Spleen (tissue), 11 donors: ENCODE measurements around the gene MEGF8. TPM values are rescaled to one million over a fixed set of nuclear protein-coding genes. Genes with fewer than 3 reads are reported as not detected.

Source experiments
- DNase-seq: peaks from one replicate; pipeline ENCODE4 v3.0.0-alpha.2; 2020
- H3K27ac ChIP-seq, 8 donors: fragments of 200-600 bp; sonication (generic) in 7 of 8; 1 replicate in 4 of 8; 2 replicates in 4 of 8; pipeline versions ENCODE4 v1.5.0 to v1.8.0; 2016 to 2021; ENCODE audit warnings: inconsistent platforms in 4 of 8, mild to moderate bottlenecking in 4 of 8, moderate library complexity in 1 of 8
- H3K27me3 ChIP-seq, 7 donors: fragments of 200-600 bp; sonication (generic) in 6 of 7; replicated peaks in 1 of 7; 1 replicate in 4 of 7; 2 replicates in 3 of 7; pipeline versions ENCODE4 v1.5.0 to v1.8.0; 2016 to 2021; ENCODE audit warnings: inconsistent platforms in 3 of 7, mild to moderate bottlenecking in 1 of 7
- H3K36me3 ChIP-seq, 6 donors: fragments of 200-600 bp; sonication (generic) in 5 of 6; 1 replicate in 4 of 6; 2 replicates in 2 of 6; pipeline versions ENCODE4 v1.5.0 to v1.8.0; 2016 to 2021; ENCODE audit warnings: inconsistent platforms in 2 of 6
- H3K4me1 ChIP-seq, 6 donors: fragments of 200-600 bp; sonication (generic) in 5 of 6; 1 replicate in 3 of 6; 2 replicates in 3 of 6; pipeline versions ENCODE4 v1.5.0 to v1.8.0; 2016 to 2021; ENCODE audit warnings: inconsistent platforms in 3 of 6
- H3K4me3 ChIP-seq, 8 donors: fragments of 200-600 bp; sonication (generic) in 7 of 8; 1 replicate in 4 of 8; 2 replicates in 4 of 8; pipeline versions ENCODE4 v1.5.0 to v1.8.0; 2016 to 2021; ENCODE audit warnings: inconsistent platforms in 4 of 8, mild to moderate bottlenecking in 4 of 8, moderate library complexity in 2 of 8
- H3K9me3 ChIP-seq, 8 donors: fragments of 200-600 bp; sonication (generic) in 7 of 8; 1 replicate in 4 of 8; 2 replicates in 4 of 8; pipeline versions ENCODE4 v1.5.0 to v1.8.0; 2016 to 2021; ENCODE audit warnings: inconsistent platforms in 4 of 8
- CTCF ChIP-seq, 11 experiments: fragments of 200-600 bp in 7 of 11; fragments of 450-650 bp in 4 of 11; sonication (generic) in 4 of 11; IDR thresholded peaks in 8 of 11; conservative IDR thresholded peaks in 3 of 11; 1 replicate in 7 of 11; 2 replicates in 4 of 11; pipeline versions ENCODE4 v1.4.0 to v1.8.0; 2016 to 2021; ENCODE audit warnings: antibody characterized with exemption in 11 of 11, inconsistent platforms in 4 of 11, mild to moderate bottlenecking in 1 of 11
- POLR2A ChIP-seq, 3 donors: fragments of 450-650 bp; IDR thresholded peaks; one replicate each; pipeline ENCODE4 v1.5.1; 2017; ENCODE audit warnings: antibody characterized with exemption in 3 of 3, mild to moderate bottlenecking in 1 of 3
- POLR2AphosphoS5 ChIP-seq, 3 donors: sonication (generic); formaldehyde crosslinking; IDR thresholded peaks; one replicate each; pipeline ENCODE4 v1.5.1; 2017; ENCODE audit warnings: antibody characterized with exemption in 3 of 3
- WGBS, 5 donors: extraction: QIAGEN DNeasy Blood & Tissue Kit in 3 of 5; methylation state at CpG; one replicate each; pipeline versions ENCODE4 v1.1.5 to v1.1.7; 2013 to 2018; 5-methylcytosine and 5-hydroxymethylcytosine counted together
- intact Hi-C: fragments of 100-400 bp; cut with DNase I; formaldehyde crosslinking; loops from one replicate; pipeline ENCODE4 v1.15.0; 2023; ENCODE audit warnings: low total_unique reads
- polyA plus RNA-seq, 3 donors: library from polyadenylated mRNA; stranded (reverse); fragments of 200-250 nt; gene quantifications; one replicate each; pipeline ENCODE4 v1.2.1, GENCODE V29; 2013
- total RNA-seq, 7 donors: library from RNA; depleted of rRNA in 3 of 7; stranded (reverse); fragments of >200 nt in 3 of 7; fragmentation: NEBNext Ultra II Directional in 4 of 7; extraction: Animal tissue kit (Norgen Biotek cat#: 25700) in 4 of 7; gene quantifications; one replicate each; pipeline versions ENCODE4 v1.1.0 to v1.2.1, GENCODE V29; 2016 to 2021
- donor health status: healthy with polysubstance abuse.
- donor health status: DM: no; HTN: no; CAD: no; lungs with moderate emphysema.
- donor health status: DM: no; HTN: no; CAD: no.
- donor health status: Bipolar disorder and iron deficiency.
- donor health status: healthy.
- donor health status: DM: no; HTN: no; CAD: no.
- donor health status: DM: yes; HTN: yes; CAD: no.

MEGF8 gene
- total and polyA plus RNA-seq, 10 donors: 2.3 to 26.2 (median 18.7) TPM

GRCh38 chr19:42290523-42291434 lies 34.7 kb upstream of the MEGF8 start:
- WGBS, 5 donors: 76 to 88% (median 86%) methylated on average over 11 to 31 of the region's 31 CpGs
- Histone ChIP-seq H3K9me3 (no peaks in the 10 kb centered on the region), H3K4me3 (no peak overlapping the region), H3K36me3 (peaks cover 0 to 94% (median 84%) of the 10 kb centered on the region in 6 donors), H3K27me3 (no peaks in the 10 kb centered on the region), H3K4me1 (peaks cover 5 to 53% (median 15%) of the 10 kb centered on the region in 6 donors), H3K27ac (peak overlapping the region in 3 of 8 donors; percentile 11 to 18 (median 16))
- peak; percentile 84 for DNase-seq
- intact Hi-C loops: no loop called here
- TF ChIP-seq CTCF (IDR thresholded peaks at IDR 0.05 in 8 of 11, conservative IDR thresholded peaks at IDR 0.05 in 3 of 11): peak in 10 of 11 experiments; percentile 34 to 76 (median 58)
- peak; percentile 17 to 58 (median 20) for TF ChIP-seq POLR2AphosphoS5 (IDR thresholded peaks at IDR 0.05)
- TF ChIP-seq POLR2A (IDR thresholded peaks at IDR 0.05): no peak

GRCh38 chr19:42291435-42291810 lies 34.0 kb upstream of the MEGF8 start:
- Histone ChIP-seq H3K27me3 (no peaks in the 10 kb centered on the region), H3K27ac (peak overlapping the region in 2 of 8 donors; percentile 11 to 18), H3K4me1 (peaks cover 0 to 53% (median 12%) of the 10 kb centered on the region in 6 donors), H3K36me3 (peaks cover 0 to 95% (median 84%) of the 10 kb centered on the region in 6 donors), H3K4me3 (no peak overlapping the region), H3K9me3 (no peaks in the 10 kb centered on the region)
- intact Hi-C loops: no loop called here
- DNase-seq: peak; percentile 79
- TF ChIP-seq POLR2A (IDR thresholded peaks at IDR 0.05) (no peak), POLR2AphosphoS5 (IDR thresholded peaks at IDR 0.05) (peak in 1 of 3 donors; percentile 26)
- WGBS, 5 donors: 66 to 83% (median 74%) methylated on average over 9 of the region's 9 CpGs

- WGBS, 5 donors: 89 to 94% (median 94%) methylated on average over 22 to 27 of the region's 27 CpGs
- DNase-seq: no peak
- peak in 2 of 3 donors; percentile 9 for TF ChIP-seq POLR2AphosphoS5 (IDR thresholded peaks at IDR 0.05)
- no peak for TF ChIP-seq POLR2A (IDR thresholded peaks at IDR 0.05)
- no peaks in the 10 kb centered on the region for H3K27me3 ChIP-seq
- intact Hi-C loops: no loop called here
- peak overlapping the region in 1 of 8 donors; percentile 27 for H3K27ac ChIP-seq
- H3K4me3 ChIP-seq: no peak overlapping the region
- H3K9me3 ChIP-seq: no peaks in the 10 kb centered on the region
- peaks cover 0 to 93% (median 78%) of the 10 kb centered on the region in 6 donors for H3K36me3 ChIP-seq
- peaks cover 0 to 46% (median 6%) of the 10 kb centered on the region in 6 donors for H3K4me1 ChIP-seq
Measured at GRCh38 chr19:42292042-42292960, 33.1 kb upstream of the MEGF8 start.

- DNase-seq: no peak
- Histone ChIP-seq H3K36me3 (peaks cover 0 to 87% (median 71%) of the 10 kb centered on the region in 6 donors), H3K4me1 (peaks cover 0 to 40% (median 6%) of the 10 kb centered on the region in 6 donors), H3K27ac (no peak overlapping the region), H3K27me3 (no peaks in the 10 kb centered on the region), H3K4me3 (no peak overlapping the region), H3K9me3 (no peaks in the 10 kb centered on the region)
- WGBS, 5 donors: 90 to 99% (median 94%) methylated on average over 7 to 14 of the region's 14 CpGs
- intact Hi-C loops: no loop called here
- TF ChIP-seq CTCF (IDR thresholded peaks at IDR 0.05 in 8 of 11, conservative IDR thresholded peaks at IDR 0.05 in 3 of 11) (no peak), POLR2AphosphoS5 (IDR thresholded peaks at IDR 0.05) (peak in 1 of 3 donors; percentile 4), POLR2A (IDR thresholded peaks at IDR 0.05) (no peak)
Measured at GRCh38 chr19:42292963-42293362, 32.5 kb upstream of the MEGF8 start.
